HG03060 (cell line): ENCODE results near the gene LLGL1.

Source experiments
- ATAC-seq: cut with Tn5 transposase; IDR thresholded peaks from one replicate; pipeline ENCODE4 v1.9.1; 2021; ENCODE audit warnings: low read depth, moderate number of reproducible peaks; ENCODE audit not compliant: unreplicated experiment

LLGL1 gene

GRCh38 chr17:18263885-18264682 lies 38.6 kb downstream of the LLGL1 start:
- no peak for ATAC-seq

- ATAC-seq = no peak
Observed at GRCh38 chr17:18267366-18267765, 41.9 kb downstream of the LLGL1 start.

GRCh38 chr17:18267927-18268711 lies 42.7 kb downstream of the LLGL1 start:
- ATAC-seq = no peak

- ATAC-seq = no peak
Observed at GRCh38 chr17:18270046-18270931, 44.9 kb downstream of the LLGL1 start.

- ATAC-seq = no peak
Observed at GRCh38 chr17:18277076-18277475, 51.6 kb downstream of the LLGL1 start.

GRCh38 chr17:18278867-18279266 lies 53.4 kb downstream of the LLGL1 start:
- ATAC-seq = no peak

- no peak for ATAC-seq
Observed at GRCh38 chr17:18280249-18280648, 54.8 kb downstream of the LLGL1 start.

GRCh38 chr17:18280766-18281371 lies 55.4 kb downstream of the LLGL1 start:
- no peak for ATAC-seq

- ATAC-seq = no peak
Observed at GRCh38 chr17:18281788-18282187, 56.4 kb downstream of the LLGL1 start.

- no peak for ATAC-seq
Observed at GRCh38 chr17:18285296-18285695, 59.9 kb downstream of the LLGL1 start.

- ATAC-seq = no peak
Observed at GRCh38 chr17:18291718-18292540, 66.5 kb downstream of the LLGL1 start.
